ENCODE measurements around the gene SPATA9.
"Not testable (repeated sequence)": the region's sequence is repeated elsewhere in the genome, so short reads cannot be mapped to it uniquely, and the experiment has no call there.

SPATA9 gene

DNA sequence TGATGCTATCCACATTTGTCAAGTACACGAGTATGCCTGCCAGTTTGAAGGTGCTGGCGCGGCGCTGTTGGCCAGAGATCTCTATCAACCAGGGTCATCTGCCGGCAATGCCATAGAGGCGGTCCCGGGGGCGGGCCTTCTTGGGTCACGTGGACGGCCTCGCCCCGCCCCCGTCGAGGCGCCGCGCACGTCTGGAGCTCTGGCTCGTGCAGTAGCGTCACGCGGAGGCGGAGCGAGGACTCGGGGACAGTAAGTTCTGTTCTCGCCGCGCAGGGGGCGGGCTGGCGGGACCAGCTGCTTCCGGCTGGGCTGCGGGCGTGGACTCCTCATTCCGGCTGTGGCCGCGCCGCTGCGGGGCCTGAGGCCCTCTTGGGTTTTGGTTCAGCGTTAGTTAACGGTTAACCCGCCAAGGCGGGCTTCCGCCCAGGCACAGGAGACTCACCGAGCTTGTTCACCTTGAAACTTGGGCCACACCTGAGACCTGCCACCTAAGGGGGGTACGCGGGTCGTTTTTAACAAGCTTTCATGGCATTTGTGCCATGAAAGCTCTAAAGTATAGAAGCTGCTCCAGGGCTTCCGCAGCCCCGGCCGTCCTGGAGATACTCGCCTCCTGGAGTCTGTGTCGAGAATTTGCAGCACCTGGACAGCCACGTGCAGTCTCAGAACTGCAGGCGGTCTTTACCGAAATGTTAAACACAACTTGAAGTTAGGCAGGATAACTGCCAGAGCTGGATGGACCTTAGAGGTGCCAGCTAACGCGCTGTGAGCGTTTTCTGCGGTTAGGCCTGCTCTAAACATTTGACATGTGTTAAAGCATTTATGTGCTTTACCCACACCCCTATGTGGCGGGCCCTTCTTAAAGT is 36.0 kb downstream of the SPATA9 start, which contains the start of gene RFESD:
RFESD (plus strand) TSS at position 209 of the 863 bp plus-strand sequence. CDS start 5,495 bp downstream, outside the sequence.
- Mint-ChIP-seq H3K9me3 (no peaks in the 10 kb centered on the region), H3K4me1 (peaks cover 7% of the 10 kb centered on the region), H3K4me3 (peak within 1 kb of the TSS; percentile 84), H3K27me3 (no peaks in the 10 kb centered on the region), H3K27ac (peak within 1 kb of the TSS; percentile 88), H3K36me3 (no peaks in the 10 kb centered on the region)
- ATAC-seq: peak; percentile 99

DNA sequence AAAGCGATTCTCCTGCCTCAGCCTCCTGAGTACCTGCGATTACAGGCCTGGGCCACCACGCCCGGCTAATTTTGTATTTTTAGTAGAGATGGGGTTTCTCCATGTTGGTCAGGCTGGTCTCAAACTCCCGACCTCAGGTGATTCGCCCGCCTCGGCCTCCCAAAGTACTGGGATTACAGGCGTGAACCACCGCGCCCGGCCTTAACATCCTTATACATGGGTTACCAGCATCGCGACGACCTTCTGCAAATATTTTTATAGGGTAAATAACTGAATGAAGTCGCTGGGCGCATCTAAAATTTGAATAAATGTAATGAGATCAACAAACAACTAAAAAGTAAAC is 36.6 kb downstream of the SPATA9 start:
- peak overlapping the region; percentile 88 for H3K27ac Mint-ChIP-seq
- H3K9me3 Mint-ChIP-seq, ATAC-seq, H3K36me3 Mint-ChIP-seq, H3K27me3 Mint-ChIP-seq, H3K4me1 Mint-ChIP-seq: not testable (repeated sequence)
- peak overlapping the region; percentile 84 for H3K4me3 Mint-ChIP-seq

DNA sequence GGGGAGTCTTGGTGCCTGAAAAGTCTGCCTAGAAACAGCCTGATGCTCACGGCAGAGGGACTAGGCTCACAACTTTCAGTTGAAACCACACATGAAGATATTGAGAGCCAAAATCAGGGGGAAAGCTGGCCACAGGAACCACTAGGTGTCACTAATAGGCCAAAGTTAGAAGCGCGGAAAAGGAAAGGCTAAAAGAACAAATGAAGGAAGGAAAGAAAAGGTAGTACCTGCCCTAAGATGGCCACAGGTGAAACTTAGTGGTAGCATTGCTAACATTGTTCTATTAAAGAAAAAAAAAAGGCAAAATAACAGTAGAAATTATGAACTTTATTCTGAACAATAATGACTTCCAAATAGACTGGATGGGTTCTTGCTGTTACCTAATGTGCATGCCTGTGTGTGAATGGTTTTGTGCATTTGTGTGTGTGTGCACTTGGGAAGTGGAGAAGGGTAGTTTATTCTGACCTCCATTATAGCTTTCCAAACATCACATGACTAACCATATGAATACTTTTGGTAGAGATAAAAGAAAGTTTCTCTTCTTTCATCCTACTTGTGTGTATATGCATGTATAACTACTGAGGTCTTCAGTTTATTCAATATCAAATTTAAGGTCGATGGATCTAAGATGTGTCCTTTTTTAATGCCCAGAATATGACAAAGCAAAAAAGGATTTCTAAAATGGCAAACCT is 38.3 kb downstream of the SPATA9 start:
- H3K27ac Mint-ChIP-seq: peak overlapping the region; percentile 6
- ATAC-seq: peak; percentile 42
- H3K4me3 Mint-ChIP-seq: no peak overlapping the region
- H3K4me1 Mint-ChIP-seq: peaks cover 7% of the 10 kb centered on the region
- no peaks in the 10 kb centered on the region for H3K36me3 Mint-ChIP-seq
- no peaks in the 10 kb centered on the region for H3K27me3 Mint-ChIP-seq
- no peaks in the 10 kb centered on the region for H3K9me3 Mint-ChIP-seq

DNA sequence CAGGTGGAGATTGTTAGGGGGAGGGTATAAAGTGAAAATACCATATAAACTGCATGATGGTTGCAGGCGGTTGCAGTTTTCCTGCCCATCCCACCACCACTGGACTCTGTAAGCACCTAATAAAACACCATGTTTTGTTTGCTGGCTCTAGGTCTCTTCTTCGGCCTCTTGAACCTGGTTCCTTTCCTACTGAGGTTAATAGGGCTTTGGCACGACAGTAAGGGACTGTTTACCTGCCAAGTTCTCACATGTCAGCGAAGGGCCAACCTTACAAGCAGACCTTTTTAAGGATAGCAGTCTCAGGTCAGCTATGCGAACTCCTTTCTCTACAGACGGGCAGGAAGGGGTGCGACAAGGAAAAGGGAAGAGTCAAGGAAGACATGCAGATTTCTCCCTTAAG is 39.6 kb downstream of the SPATA9 start:
- no peaks in the 10 kb centered on the region for H3K9me3 Mint-ChIP-seq
- H3K27ac Mint-ChIP-seq: no peak overlapping the region
- peaks cover 7% of the 10 kb centered on the region for H3K4me1 Mint-ChIP-seq
- H3K36me3 Mint-ChIP-seq: no peaks in the 10 kb centered on the region
- H3K4me3 Mint-ChIP-seq: no peak overlapping the region
- no peaks in the 10 kb centered on the region for H3K27me3 Mint-ChIP-seq
- no peak for ATAC-seq

DNA sequence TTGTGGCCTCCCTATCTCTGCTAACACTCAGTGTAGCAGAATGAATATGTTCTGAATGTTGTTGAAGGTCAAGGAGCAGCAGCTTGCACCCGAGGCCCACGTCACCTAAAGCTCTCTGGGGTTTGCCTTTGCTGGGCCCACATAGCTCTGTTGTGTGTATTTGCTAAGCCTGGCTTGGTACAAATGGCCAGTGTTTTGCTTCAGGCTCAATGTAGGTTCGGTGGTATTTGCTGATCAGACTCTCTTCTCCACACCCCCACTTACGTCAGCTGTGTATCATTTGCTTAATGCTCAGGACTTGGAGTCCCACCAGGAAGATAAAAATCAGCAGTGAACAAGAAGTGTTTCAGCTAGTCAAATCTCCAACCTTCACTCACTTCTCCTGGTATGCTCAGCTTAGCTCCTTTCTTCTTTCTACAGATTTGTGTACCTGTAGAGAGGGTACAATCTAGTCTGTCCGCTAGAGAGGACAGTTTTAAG is 41.0 kb downstream of the SPATA9 start:
- H3K27ac Mint-ChIP-seq: no peak overlapping the region
- H3K36me3 Mint-ChIP-seq: no peaks in the 10 kb centered on the region
- H3K27me3 Mint-ChIP-seq: no peaks in the 10 kb centered on the region
- H3K9me3 Mint-ChIP-seq: no peaks in the 10 kb centered on the region
- no peak for ATAC-seq
- H3K4me1 Mint-ChIP-seq: peaks cover 7% of the 10 kb centered on the region
- no peak overlapping the region for H3K4me3 Mint-ChIP-seq

DNA sequence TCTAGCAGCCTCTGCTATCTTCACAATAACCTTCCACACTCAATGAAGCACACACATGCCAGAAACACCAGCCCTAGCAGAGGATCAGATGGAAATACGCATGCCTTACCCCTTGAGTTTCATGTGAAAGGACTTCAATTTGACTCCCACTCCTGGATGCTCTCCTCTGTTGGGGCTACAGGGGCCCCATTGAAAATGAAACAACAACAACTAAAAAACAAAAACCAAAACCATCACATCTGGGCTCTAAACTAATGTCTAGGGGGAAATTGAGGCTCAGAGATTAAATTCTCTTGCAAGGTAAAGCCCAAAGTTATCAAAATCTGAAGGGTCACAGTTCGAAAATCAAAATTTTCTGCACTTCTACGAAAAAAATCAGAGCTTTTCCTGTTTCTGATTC is 44.2 kb downstream of the SPATA9 start:
- no peaks in the 10 kb centered on the region for H3K9me3 Mint-ChIP-seq
- no peak overlapping the region for H3K4me3 Mint-ChIP-seq
- H3K36me3 Mint-ChIP-seq: no peaks in the 10 kb centered on the region
- no peak overlapping the region for H3K27ac Mint-ChIP-seq
- ATAC-seq: no peak
- no peaks in the 10 kb centered on the region for H3K27me3 Mint-ChIP-seq
- no peaks in the 10 kb centered on the region for H3K4me1 Mint-ChIP-seq

DNA sequence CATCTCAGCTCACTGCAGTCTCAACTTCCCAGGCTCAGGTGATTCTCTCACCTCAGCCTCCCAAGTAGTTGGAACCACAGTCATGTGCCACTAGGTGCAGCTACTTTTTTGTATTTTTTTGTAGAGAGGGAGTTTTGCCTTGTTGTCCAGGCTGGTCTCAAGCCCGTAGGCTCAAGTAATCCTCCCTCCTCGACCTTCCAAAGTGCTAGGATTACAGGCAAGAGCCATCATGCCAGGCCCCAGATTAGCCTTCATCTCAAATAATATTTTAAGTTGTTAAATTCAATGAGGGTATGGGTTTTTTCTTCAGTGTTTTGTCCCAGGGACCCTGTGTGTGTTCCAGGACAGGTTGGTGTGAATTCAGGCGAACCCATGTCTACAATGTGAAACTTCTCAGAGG is 48.7 kb downstream of the SPATA9 start:
- no peak for ATAC-seq
- Mint-ChIP-seq H3K4me3 (no peak overlapping the region), H3K9me3 (peaks cover 4% of the 10 kb centered on the region), H3K27ac (no peak overlapping the region), H3K36me3 (peaks cover 6% of the 10 kb centered on the region), H3K4me1 (peaks cover 9% of the 10 kb centered on the region), H3K27me3 (no peaks in the 10 kb centered on the region)

DNA sequence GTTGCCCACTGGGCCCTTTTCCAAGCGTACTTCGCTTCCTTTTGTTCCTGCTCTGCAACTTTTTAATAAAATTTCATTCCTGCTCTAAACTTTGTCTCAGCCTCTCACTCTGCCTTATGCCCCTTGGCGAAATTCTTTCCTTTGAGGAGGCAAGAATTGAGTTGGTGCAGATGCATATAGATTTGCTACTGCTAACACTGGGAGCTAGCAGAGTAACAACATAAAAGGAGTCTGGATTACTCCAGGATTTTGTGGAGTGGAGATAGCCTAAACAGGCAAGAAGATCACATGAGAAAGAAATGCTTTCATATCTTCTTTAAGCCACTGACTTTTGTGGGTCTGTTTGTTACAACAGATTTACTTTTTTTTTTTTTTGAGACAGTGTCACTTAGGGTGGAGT is 49.1 kb downstream of the SPATA9 start:
- Mint-ChIP-seq H3K27me3 (no peaks in the 10 kb centered on the region), H3K27ac (no peak overlapping the region), H3K9me3 (peaks cover 4% of the 10 kb centered on the region), H3K4me3 (no peak overlapping the region), H3K36me3 (peaks cover 6% of the 10 kb centered on the region), H3K4me1 (peaks cover 9% of the 10 kb centered on the region)
- no peak for ATAC-seq

DNA sequence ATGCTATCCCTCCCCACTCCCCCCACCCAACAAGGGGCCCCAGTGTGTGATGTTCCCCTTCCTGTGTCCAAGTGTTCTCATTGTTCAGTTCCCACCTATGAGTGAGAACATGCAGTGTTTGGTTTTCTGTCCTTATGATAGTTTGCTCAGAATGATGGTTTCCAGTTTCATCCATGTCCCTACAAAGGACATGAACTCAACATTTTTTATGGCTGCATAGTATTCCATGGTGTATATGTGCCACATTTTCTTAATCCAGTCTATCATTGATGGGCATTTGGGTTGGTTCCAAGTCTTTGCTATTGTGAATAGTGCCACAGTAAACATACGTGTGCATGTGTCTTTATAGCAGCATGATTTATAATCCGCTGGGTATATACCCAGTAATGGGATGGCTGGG is 49.8 kb downstream of the SPATA9 start:
- H3K4me3 Mint-ChIP-seq, H3K9me3 Mint-ChIP-seq, H3K27me3 Mint-ChIP-seq, H3K27ac Mint-ChIP-seq, H3K4me1 Mint-ChIP-seq, ATAC-seq, H3K36me3 Mint-ChIP-seq: not testable (repeated sequence)

DNA sequence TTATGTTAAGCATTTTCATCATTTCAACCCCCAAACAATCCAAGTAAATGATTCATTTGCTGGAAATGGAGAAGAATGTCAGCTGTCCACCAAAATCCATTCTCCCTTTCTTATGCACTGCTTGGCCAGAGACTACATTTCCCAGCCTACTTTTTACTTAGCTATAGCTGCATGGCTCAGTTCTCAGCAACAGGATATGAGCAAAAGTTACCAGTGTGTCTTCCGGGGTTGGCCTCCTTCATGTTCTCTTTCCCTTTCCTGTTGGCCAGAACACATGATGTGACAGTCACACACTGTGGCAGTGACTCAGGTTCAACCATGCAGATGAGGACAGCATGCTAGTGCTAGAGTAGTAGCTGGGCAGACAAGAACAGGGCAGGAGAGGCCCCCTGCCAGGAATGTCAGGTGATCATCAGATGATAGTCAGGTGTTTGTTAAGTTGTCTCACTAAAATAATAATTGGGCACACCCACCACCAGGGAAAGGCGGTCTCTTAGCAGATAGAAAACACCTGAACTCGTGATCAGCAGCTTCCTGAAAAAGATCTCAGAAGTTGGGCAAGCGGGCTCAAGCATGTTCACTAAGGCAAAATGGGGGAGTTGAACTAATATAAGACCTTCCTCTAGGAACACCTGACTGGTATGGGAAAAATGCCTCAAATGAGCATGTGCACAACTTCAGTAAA is 50.7 kb downstream of the SPATA9 start:
- H3K4me3 Mint-ChIP-seq: no peak overlapping the region
- peaks cover 9% of the 10 kb centered on the region for H3K4me1 Mint-ChIP-seq
- H3K27me3 Mint-ChIP-seq: no peaks in the 10 kb centered on the region
- peak overlapping the region; percentile 80 for H3K27ac Mint-ChIP-seq
- H3K36me3 Mint-ChIP-seq: peaks cover 6% of the 10 kb centered on the region
- peak; percentile 96 for ATAC-seq
- peaks cover 4% of the 10 kb centered on the region for H3K9me3 Mint-ChIP-seq

DNA sequence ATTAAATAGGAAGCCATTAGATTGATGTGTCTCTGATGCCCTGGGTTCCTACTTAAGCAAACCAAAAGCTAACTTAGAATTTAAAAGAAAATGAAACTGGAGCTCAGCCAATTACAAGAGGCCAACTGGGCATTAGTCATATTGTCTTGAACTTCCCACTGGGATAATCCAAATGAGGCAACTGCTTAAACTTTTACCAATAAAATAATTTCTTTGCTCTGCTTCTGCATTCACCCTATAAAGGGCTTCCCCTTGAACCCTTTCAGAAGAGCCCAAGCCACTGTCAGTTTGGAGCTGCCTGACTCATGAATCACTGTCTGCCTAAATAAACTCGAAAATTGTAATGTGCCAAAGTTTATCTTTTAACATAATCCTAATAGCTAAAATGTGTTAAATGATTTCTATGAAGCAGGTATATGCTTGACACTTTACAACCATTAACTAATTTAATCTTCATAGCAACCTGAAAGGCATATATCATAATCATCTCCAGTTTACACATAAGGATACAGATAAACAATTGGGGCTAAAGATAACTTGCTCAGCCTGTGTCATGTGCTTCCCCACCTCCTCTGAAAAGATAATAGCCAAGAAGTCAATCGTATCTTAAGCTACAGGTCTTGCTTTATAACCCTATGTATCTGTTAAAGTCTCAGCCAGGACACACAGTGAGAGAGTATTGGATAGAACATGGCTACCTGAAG is 51.4 kb downstream of the SPATA9 start:
- ATAC-seq: no peak
- H3K9me3 Mint-ChIP-seq: peaks cover 4% of the 10 kb centered on the region
- peaks cover 9% of the 10 kb centered on the region for H3K4me1 Mint-ChIP-seq
- H3K27ac Mint-ChIP-seq: peak overlapping the region; percentile 80
- H3K36me3 Mint-ChIP-seq: peaks cover 6% of the 10 kb centered on the region
- H3K27me3 Mint-ChIP-seq: no peaks in the 10 kb centered on the region
- H3K4me3 Mint-ChIP-seq: no peak overlapping the region

DNA sequence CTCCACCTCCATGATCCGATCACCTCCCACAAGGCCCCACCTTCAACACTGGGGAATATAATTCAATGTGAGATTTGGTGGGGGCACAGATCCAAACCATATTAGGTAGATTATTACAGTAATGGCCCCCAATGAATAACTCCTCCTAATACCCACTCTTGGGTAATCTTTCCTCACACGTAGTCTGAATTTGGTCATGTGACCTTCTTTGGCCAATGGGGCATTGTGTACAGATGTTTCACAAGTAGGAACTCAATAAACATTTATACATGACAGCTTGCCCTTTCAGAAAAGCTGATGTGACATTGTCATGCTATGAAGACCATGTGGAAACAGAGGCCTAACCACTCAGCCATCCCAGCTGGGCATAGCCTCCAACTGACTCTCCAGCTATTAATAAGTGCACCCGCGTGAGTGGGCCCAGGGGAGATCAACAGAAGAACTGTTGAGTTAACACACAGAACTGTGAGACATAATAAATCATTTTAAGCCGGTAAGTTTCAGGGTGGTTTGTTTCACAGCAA is 52.3 kb downstream of the SPATA9 start:
- peaks cover 4% of the 10 kb centered on the region for H3K9me3 Mint-ChIP-seq
- H3K27ac Mint-ChIP-seq: no peak overlapping the region
- peaks cover 6% of the 10 kb centered on the region for H3K36me3 Mint-ChIP-seq
- no peaks in the 10 kb centered on the region for H3K27me3 Mint-ChIP-seq
- ATAC-seq: no peak
- H3K4me3 Mint-ChIP-seq: no peak overlapping the region
- H3K4me1 Mint-ChIP-seq: peaks cover 9% of the 10 kb centered on the region

DNA sequence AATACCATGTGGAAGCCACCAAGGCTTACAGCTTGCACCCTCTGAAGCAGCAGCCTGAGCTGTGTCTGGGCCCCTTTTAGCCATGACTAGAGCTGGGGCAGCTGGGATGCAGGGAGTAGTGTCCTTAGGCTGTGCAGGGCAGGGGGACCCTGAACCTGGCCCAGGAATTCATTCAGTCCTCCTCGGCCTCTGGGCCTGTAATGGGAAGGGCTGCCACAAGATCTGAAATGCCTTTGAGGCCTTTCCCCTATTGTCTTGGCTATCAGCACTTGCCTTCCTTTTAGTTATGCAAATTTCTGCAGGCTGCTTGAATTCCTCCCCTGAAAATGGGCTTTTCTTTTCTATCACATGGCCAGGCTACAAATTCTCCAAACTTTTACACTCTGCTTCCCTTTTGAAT is 53.9 kb downstream of the SPATA9 start:
- peaks cover 9% of the 10 kb centered on the region for H3K4me1 Mint-ChIP-seq
- no peak overlapping the region for H3K27ac Mint-ChIP-seq
- H3K4me3 Mint-ChIP-seq: no peak overlapping the region
- peaks cover 4% of the 10 kb centered on the region for H3K9me3 Mint-ChIP-seq
- peaks cover 6% of the 10 kb centered on the region for H3K36me3 Mint-ChIP-seq
- no peaks in the 10 kb centered on the region for H3K27me3 Mint-ChIP-seq
- ATAC-seq: no peak

DNA sequence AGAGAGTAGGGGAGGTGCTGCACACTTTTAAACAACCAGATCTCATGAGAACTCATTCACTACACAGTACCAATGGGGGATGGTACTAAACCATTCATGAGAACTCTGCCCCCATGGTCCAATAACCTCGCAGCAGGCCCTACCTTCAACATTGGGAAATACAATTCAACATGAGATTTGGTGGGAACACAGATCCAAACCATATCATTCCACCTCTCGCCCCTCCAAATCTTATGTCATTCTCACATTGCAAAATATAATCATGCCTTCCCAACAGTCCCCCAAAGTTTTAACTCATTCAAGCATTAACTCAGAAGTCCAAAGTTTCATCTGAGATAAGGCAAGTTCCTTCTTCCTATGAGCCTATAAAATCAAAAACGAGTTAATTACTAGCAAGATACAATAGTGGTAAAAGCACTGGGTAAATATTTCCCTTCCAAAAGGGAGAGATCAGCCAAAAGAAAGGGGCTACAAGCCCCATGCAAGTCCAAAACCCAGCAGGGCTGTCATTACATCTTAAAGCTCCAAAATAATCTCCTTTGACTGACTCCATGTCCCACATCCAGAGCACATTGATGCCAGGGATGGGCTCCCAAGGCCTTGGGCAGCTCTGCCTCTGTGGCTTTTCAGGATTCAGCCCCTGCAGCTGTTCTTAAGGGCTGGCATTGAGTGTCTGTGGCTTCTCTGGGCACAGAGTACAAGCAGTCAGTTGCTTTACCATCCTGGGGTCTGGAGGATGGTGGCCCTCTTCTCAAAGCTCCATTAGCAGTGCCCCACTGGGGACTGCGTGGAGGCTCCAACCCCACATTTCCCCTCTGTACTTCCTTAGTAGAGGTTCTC is 54.6 kb downstream of the SPATA9 start:
- Mint-ChIP-seq H3K27me3 (no peaks in the 10 kb centered on the region), H3K4me3 (no peak overlapping the region), H3K9me3 (peaks cover 4% of the 10 kb centered on the region), H3K4me1 (peaks cover 9% of the 10 kb centered on the region), H3K36me3 (peaks cover 6% of the 10 kb centered on the region), H3K27ac (no peak overlapping the region)
- ATAC-seq: no peak

All from stimulated activated memory B cell treated with anti-CD40 and anti-IgM and Interleukin-4, amounts not matched to agents 10 μg/mL and 1 μg/mL and 100 μg/mL, for 72 hours (primary cell).